Measurements from ENCODE around the gene SLC25A14. TPM values are rescaled to one million over a fixed set of nuclear protein-coding genes. Genes with fewer than 3 reads are reported as not detected.

The SLC25A14 gene
- total and polyA plus RNA-seq, 2 donors (not counting 3 experiments of a cell fraction or from before 2014, with no cell fraction given) = 10.6 to 11.5 TPM

DNA sequence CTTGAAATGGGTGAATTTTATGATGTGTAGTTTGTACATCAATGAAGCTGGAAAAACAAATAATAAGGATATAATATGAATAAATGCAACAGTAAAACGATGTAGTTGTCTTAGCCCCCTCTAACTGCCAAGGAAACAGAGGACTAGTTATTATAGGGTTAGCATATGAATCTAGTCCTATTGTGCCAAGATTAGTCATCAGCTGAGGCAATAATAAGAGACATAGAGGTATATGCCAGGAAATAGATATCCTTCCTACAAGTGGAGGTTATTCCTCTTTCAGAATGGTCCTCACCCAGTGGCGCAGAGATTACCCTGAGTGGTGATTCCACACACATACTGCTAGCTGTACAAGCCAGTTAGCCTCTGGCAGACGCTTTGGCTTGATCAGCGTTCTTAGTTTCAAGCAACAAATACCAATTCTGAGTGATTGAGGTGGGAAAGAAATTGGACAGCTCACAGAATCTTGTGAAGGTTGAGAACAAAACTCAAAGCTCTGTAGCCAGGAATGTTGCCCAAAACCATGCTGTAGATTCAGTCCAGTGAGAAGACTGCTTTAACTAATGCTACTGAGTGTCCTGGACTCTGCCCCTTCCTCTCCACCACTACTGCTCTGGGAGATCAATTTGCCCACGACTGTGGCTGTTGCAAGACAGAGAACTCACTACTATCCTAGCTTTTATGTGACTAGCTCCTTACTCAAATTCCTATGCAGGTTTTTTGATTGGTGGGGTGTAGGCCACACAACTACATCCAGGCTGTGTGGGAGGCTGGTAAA lies 44.0 kb upstream of the SLC25A14 start:
- intact Hi-C loops (cut with micrococcal nuclease) (no loop called here), dilution Hi-C loops (cut with MboI; ENCODE audit: extremely low pct_ligation_motif_present, low sequenced_read_pairs) (no loop called here)
- H3K9ac ChIP-seq (replicated peaks; ENCODE audit: extremely low read depth, insufficient read depth, low read length) = no peak overlapping the region
- H3K4me2 ChIP-seq (ENCODE audit: insufficient read depth, low read length) = no peak overlapping the region
- FAIRE-seq (no peak), DNase-seq (ENCODE audit: low read depth, low spot score) (no peak)
- no peaks in the 10 kb centered on the region for H3K9me1 ChIP-seq (replicated peaks; ENCODE audit: control insufficient read depth, extremely low read depth, insufficient read depth, low read length)
- H3K27me3 ChIP-seq (ENCODE audit: control insufficient read depth in 2 of 2, insufficient read depth in 2 of 2, low read length in 2 of 2) = peaks cover 0 to 2% of the 10 kb centered on the region in 2 experiments
- no peaks in the 10 kb centered on the region for H3K9me3 ChIP-seq (replicated peaks; ENCODE audit: control insufficient read depth, insufficient read depth, low read length)
- no peak for TF ChIP-seq GATA2 (IDR thresholded peaks at IDR 0.05; ENCODE audit: insufficient read depth, insufficient read length, low read depth, low read length)
- ChIA-PET POLR2A (no interaction called here), CTCF (no interaction called here)
- no peak overlapping the region for H3K4me3 ChIP-seq (replicated peaks in 1 of 3; ENCODE audit: insufficient read depth in 1 of 3, low read depth in 1 of 3, low read length in 3 of 3)
- H3K4me1 ChIP-seq (ENCODE audit: control insufficient read depth, extremely low read depth, insufficient read depth, low read length) = no peaks in the 10 kb centered on the region
- H3K27ac ChIP-seq (ENCODE audit: insufficient read depth, low read depth, low read length) = no peak overlapping the region
- H2AFZ ChIP-seq (ENCODE audit: low read depth, low read length) = no peak overlapping the region
- H3K79me2 ChIP-seq (ENCODE audit: control insufficient read depth, insufficient read depth, low read length) = no peaks in the 10 kb centered on the region
- no peaks in the 10 kb centered on the region for H3K36me3 ChIP-seq (ENCODE audit: control insufficient read depth in 2 of 2, extremely low read depth in 1 of 2, insufficient read depth in 2 of 2, low read length in 2 of 2)
- BruUV-seq (replicated peaks) = no TSS peak
- no peaks in the 10 kb centered on the region for H4K20me1 ChIP-seq (replicated peaks; ENCODE audit: control insufficient read depth, extremely low read depth, insufficient read depth, low read length)

DNA sequence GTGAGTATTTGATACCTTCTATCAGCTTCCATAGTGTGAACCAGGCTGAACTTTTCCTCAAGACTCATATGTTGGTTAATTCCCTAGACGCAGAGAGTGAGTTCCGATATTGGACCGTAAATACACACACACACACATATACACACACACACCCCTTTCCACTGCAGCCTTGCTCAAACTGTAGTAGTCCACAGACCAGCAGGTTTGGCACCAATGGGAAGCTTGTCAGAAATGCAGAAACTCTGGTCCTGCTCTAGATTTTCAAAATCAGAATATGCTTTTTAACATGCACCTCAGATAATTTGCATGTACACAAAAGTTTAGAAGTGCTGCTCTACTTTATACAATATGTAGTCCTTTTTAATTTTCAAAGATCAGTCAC lies 43.4 kb upstream of the SLC25A14 start:
- no peaks in the 10 kb centered on the region for H4K20me1 ChIP-seq (replicated peaks; ENCODE audit: control insufficient read depth, extremely low read depth, insufficient read depth, low read length)
- CTCF ChIA-PET = no interaction called here

More for the DNA sequence above, 43.4 kb upstream of the SLC25A14 start:
- Histone ChIP-seq H3K27ac (ENCODE audit: insufficient read depth, low read depth, low read length) (no peak overlapping the region), H3K4me3 (replicated peaks in 1 of 3; ENCODE audit: insufficient read depth in 1 of 3, low read depth in 1 of 3, low read length in 3 of 3) (no peak overlapping the region), H3K4me2 (ENCODE audit: insufficient read depth, low read length) (no peak overlapping the region), H2AFZ (ENCODE audit: low read depth, low read length) (no peak overlapping the region), H3K4me1 (ENCODE audit: control insufficient read depth, extremely low read depth, insufficient read depth, low read length) (no peaks in the 10 kb centered on the region), H3K9me3 (replicated peaks; ENCODE audit: control insufficient read depth, insufficient read depth, low read length) (no peaks in the 10 kb centered on the region), H3K36me3 (ENCODE audit: control insufficient read depth in 2 of 2, extremely low read depth in 1 of 2, insufficient read depth in 2 of 2, low read length in 2 of 2) (no peaks in the 10 kb centered on the region), H3K27me3 (ENCODE audit: control insufficient read depth in 2 of 2, insufficient read depth in 2 of 2, low read length in 2 of 2) (peaks cover 0 to 2% of the 10 kb centered on the region in 2 experiments), H3K9ac (replicated peaks; ENCODE audit: extremely low read depth, insufficient read depth, low read length) (no peak overlapping the region), H3K9me1 (replicated peaks; ENCODE audit: control insufficient read depth, extremely low read depth, insufficient read depth, low read length) (no peaks in the 10 kb centered on the region), H3K79me2 (ENCODE audit: control insufficient read depth, insufficient read depth, low read length) (no peaks in the 10 kb centered on the region)
- dilution Hi-C loops (cut with MboI; ENCODE audit: extremely low pct_ligation_motif_present, low sequenced_read_pairs) = no loop called here
- TF ChIP-seq POLR2A (IDR thresholded peaks at IDR 0.05; ENCODE audit: low read depth, low read length) = no peak
- TF ChIP-seq JUN (IDR thresholded peaks at IDR 0.05; ENCODE audit: borderline replicate concordance, insufficient read depth, insufficient read length, low read depth) = no peak
- TF ChIP-seq FOS (IDR thresholded peaks at IDR 0.05; ENCODE audit: borderline replicate concordance, insufficient read depth, low read length) = no peak
- TF ChIP-seq MYC (IDR thresholded peaks at IDR 0.05; ENCODE audit: low read depth, low read length) = no peak
- TF ChIP-seq, protein P1, sequence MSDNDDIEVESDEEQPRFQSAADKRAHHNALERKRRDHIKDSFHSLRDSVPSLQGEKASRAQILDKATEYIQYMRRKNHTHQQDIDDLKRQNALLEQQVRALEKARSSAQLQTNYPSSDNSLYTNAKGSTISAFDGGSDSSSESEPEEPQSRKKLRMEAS (IDR thresholded peaks at IDR 0.05; ENCODE audit: insufficient read depth, insufficient read length) = no peak
- no peak for TF ChIP-seq POLR2AphosphoS5 (IDR thresholded peaks at IDR 0.05; ENCODE audit: insufficient read depth, low read depth, low read length)
- no peak for TF ChIP-seq EZH2 (IDR thresholded peaks at IDR 0.05; ENCODE audit: borderline replicate concordance, low read depth, low read length, severe bottlenecking)
- BruUV-seq (replicated peaks) = no TSS peak
- intact Hi-C loops (cut with micrococcal nuclease) = no loop called here
- POLR2A ChIA-PET = no interaction called here
- FAIRE-seq (no peak), DNase-seq (ENCODE audit: low read depth, low spot score) (no peak)

Measured in endothelial cell of umbilical vein (primary cell).